Hepatocyte (in vitro differentiated cells): ENCODE data around the gene CNOT6.

Source experiments
- EZH2 ChIP-seq: fragments of 200-600 bp; sonication (generic); IDR thresholded peaks from 2 replicates; pipeline ENCODE4 v1.6.1; 2016; ENCODE audit warnings: antibody characterized with exemption, mild to moderate bottlenecking, borderline replicate concordance
- EZH2phosphoT487 ChIP-seq: fragments of 200-600 bp; sonication (generic); IDR thresholded peaks from one replicate; pipeline ENCODE4 v1.6.1; 2018; ENCODE audit warnings: antibody characterized with exemption, mild to moderate bottlenecking, low read depth, moderate library complexity; ENCODE audit not compliant: unreplicated experiment, severe bottlenecking
- TF ChIP-seq, protein P1 (sequence below): fragments of 200-600 bp; sonication (generic); IDR thresholded peaks from 2 replicates; pipeline ENCODE4 v1.5.1; 2016; ENCODE audit warnings: antibody characterized with exemption, mild to moderate bottlenecking; ENCODE audit not compliant: poor library complexity

DNA sequence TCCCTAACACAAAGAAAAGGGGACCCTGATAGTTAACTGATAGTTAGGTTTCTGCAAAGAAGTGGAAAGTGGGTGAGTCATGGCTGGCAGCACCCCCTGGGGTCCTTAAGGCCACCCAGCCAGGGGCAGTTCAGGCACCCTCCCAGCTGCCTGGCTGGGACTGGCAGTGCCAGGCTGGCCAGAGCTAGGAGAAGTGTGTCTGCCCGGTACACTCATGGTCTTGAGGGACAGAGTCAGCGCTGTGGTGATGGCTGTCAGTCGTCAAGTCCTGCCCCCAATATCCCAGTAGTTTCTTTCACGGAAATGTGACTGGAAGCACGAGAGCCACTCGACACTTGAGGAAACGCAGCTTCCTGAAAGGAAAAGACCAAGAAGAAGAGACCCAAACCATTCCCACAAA, 22.3 kb upstream of the CNOT6 start:
- TF ChIP-seq, protein P1, sequence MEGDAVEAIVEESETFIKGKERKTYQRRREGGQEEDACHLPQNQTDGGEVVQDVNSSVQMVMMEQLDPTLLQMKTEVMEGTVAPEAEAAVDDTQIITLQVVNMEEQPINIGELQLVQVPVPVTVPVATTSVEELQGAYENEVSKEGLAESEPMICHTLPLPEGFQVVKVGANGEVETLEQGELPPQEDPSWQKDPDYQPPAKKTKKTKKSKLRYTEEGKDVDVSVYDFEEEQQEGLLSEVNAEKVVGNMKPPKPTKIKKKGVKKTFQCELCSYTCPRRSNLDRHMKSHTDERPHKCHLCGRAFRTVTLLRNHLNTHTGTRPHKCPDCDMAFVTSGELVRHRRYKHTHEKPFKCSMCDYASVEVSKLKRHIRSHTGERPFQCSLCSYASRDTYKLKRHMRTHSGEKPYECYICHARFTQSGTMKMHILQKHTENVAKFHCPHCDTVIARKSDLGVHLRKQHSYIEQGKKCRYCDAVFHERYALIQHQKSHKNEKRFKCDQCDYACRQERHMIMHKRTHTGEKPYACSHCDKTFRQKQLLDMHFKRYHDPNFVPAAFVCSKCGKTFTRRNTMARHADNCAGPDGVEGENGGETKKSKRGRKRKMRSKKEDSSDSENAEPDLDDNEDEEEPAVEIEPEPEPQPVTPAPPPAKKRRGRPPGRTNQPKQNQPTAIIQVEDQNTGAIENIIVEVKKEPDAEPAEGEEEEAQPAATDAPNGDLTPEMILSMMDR, result no peak
- TF ChIP-seq EZH2 (no peak), EZH2phosphoT487 (no peak)
